ENCODE measurements around the gene MICAL2. TPM values are rescaled to one million over a fixed set of nuclear protein-coding genes. Genes with fewer than 3 reads are reported as not detected.
A peak's percentile ranks its signal among the peaks of the same experiment; 100 is the strongest.

Gene MICAL2
- total RNA-seq, 1 experiment from 2014 or later, result 42.4 TPM

DNA sequence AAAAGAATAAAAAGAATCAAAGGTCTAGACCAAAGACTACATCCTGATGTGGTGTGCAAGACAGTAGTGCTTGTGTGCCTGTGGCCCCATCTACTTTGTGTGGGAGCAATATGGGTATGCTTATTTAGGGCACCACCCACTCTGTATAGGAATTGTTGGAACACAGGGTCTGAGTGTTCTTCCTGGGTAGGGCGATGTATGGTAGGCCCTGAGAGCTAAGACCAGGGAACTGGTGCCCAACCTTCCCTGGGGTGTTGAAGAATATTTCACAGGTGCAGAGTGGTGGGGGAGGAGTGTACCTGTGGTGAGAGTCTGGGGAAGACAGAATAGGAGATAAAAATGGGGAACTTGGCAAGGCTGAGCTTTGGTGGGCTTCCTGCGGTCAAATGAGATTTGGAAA is 41.9 kb downstream of the MICAL2 start:
- H3K9me3 ChIP-seq, result no peaks in the 10 kb centered on the region
- no peak overlapping the region for H3K4me3 ChIP-seq
- H3K27me3 ChIP-seq, result no peaks in the 10 kb centered on the region
- no peak for DNase-seq
- H3K36me3 ChIP-seq, result peaks cover 29% of the 10 kb centered on the region

DNA sequence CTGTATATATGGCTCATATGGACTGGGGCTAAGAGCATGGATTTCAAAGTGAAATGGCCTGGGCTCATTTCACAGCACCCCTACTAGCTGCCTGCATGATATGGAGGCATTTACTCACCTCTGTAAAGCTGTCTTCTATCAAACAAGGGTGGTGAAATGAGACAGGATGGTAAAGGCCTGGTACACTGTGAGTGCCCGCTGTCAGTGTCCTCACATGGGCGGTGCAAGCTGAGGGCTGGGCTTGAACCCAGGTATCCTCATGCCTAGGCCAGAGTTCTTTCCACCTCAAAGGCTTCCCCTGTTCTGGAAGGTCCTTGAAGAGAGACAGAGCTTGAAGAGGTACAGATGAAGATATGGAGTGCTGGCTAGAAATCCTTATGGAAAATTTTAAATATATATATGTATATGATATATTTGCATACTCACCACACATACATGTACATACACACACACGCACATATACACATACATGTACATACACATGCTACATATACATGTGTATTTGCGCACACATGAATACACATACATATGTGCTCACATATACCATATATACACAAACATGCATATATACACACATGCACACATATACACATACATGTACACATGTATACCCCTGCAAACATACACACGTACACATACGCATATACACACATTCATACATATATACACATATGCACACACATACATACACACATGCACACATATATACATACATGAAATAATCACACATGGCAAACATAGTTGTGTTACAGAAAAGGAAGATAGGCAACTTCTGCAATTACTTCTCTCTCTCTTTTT is 44.7 kb downstream of the MICAL2 start:
- no peaks in the 10 kb centered on the region for H3K9me3 ChIP-seq
- H3K27me3 ChIP-seq, result no peaks in the 10 kb centered on the region
- H3K4me3 ChIP-seq, result no peak overlapping the region
- DNase-seq, result no peak
- peaks cover 27% of the 10 kb centered on the region for H3K36me3 ChIP-seq

DNA sequence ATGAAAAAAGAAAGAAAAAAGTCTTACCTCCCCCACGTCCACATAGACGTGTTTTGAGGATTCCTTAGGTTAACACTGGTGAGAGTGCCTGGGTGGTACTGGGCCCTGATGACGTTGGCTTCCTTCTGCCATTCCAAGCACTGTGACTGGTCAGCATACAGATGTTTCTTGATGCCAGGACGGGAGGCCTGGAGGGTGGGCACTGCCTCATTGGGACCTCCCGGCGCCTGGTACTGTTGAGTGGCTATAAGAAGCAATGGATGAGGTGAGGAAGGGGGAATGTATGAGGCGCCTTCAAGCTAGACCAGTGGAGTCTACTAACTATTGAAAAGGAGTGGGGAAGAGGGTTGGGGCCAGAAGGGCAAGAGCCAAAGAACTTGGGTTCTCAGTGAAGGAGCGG is 45.3 kb downstream of the MICAL2 start:
- Histone ChIP-seq H3K36me3 (peaks cover 27% of the 10 kb centered on the region), H3K9me3 (no peaks in the 10 kb centered on the region), H3K4me3 (no peak overlapping the region), H3K27me3 (no peaks in the 10 kb centered on the region)
- no peak for DNase-seq

DNA sequence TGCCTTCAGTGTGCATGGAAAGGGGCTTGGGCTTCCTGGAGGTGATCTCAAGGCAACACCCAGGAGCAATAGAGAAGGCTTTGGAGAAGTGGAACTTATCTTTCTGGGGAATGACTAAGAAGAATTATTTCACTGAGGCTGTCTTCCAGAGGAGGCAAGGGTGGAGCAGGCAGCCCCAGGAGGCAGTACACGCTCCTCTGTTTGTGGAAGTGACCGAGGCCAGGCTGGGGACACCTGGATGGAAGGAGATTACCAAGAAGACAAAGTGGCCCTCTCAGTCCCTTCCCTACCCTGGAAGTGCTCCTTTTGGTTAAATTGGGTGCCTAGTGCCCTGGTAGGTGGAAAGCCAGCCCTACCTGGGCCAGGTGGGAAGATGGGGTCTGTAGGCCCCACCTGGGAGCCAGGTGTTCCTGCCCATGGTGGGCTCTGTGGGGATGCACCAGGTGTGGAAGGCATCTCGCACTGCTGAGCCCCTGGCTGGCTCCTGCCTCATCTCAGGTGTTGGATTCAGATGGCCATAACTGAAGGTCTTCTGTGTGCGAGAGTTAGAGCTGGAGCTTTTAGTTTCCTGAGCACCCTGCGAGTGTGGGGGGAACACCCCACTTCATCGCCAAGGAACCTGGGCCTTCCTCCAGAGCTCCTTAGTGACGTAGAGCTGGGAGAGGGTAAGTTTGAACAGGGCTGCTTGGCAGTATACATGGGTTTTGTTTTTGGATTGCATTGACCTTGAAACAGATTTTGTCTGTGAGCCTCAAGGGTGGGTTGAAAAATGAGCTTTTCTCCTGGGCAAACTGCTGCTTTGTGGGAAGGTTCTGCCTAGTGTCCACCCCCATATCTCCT is 46.1 kb downstream of the MICAL2 start:
- H3K9me3 ChIP-seq, result no peaks in the 10 kb centered on the region
- no peak for DNase-seq
- no peak overlapping the region for H3K4me3 ChIP-seq
- no peaks in the 10 kb centered on the region for H3K27me3 ChIP-seq
- H3K36me3 ChIP-seq, result peaks cover 27% of the 10 kb centered on the region

DNA sequence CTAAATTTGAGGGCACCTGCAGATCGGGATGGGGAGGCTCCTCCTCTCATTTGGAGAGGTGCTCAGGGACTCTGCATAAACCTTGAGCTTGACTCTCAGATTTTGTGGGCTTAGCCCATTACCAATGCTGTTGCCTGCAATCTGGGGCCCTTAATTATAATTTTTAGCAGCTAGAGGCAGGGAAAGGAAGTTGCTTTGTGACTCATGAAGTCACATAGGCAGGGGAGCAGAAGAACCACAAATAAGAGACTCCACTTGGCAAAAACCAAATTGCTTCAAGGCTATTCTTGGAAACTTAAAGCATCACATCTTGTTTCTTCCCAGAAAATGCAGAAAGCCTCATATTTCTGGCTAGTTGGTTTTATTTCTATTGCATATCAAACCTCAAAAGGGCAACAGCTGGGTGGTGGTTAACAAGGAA is 46.9 kb downstream of the MICAL2 start:
- peaks cover 31% of the 10 kb centered on the region for H3K36me3 ChIP-seq
- no peaks in the 10 kb centered on the region for H3K9me3 ChIP-seq
- no peak overlapping the region for H3K4me3 ChIP-seq
- peak; percentile 34 for DNase-seq
- no peaks in the 10 kb centered on the region for H3K27me3 ChIP-seq

DNA sequence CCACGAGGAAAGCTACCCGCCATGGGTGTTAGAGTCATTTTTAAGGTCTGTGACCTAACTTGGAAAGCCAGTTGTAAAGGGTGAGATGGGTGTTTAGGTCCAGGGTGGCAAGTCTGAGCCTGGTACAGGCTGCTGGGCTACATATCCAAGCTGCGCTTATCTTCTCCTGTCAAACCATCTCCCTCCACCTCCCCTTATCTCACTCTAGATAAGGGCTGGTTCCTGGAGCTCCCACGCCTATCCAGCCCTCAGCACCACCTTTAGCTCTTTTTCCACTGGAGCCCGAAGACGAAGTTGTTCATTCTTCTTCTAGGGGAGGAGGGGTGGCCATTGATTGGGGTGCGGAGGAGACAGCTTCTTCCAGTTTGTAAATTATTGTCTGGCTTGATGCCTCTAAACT is 48.5 kb downstream of the MICAL2 start:
- Histone ChIP-seq H3K4me3 (no peak overlapping the region), H3K36me3 (peaks cover 38% of the 10 kb centered on the region), H3K27me3 (no peaks in the 10 kb centered on the region), H3K9me3 (no peaks in the 10 kb centered on the region)
- DNase-seq, result no peak

DNA sequence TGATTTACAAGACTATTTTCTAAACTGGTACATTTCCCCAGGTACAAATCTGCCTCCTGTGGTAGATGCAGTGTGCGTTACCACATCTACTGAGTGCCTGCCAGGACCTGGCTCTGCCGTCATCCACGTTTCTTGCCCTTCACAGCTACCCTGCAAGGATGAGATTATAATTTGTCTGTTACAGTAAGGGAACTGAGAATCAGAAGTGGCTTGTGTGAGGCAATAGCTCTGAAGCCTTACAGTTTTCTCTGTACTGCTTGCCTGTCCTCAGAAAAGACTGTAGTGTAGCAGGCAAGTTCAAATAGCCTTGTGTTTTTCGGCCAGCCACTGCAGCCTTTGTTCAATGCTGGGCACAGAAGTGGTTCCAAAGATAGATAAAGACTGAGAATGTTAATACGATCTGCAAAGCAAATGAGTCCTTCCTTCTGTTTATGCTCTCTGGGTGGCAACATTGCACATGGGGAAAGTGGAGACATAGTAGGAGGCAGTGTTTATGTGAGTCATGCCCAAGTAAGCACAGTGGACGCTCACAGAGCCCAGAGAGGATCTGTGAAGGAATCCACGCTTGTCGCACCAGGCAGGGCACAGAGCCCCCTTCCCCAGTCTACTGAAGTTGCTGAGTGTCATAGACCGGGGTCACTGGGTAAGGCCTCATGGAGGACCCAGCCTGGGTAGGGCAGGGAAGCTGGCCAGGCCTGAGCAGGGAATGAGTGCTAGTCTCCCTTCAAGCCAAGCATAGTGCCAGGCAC is 49.1 kb downstream of the MICAL2 start:
- peak; percentile 77 for DNase-seq
- Histone ChIP-seq H3K36me3 (peaks cover 40% of the 10 kb centered on the region), H3K4me3 (no peak overlapping the region)

DNA sequence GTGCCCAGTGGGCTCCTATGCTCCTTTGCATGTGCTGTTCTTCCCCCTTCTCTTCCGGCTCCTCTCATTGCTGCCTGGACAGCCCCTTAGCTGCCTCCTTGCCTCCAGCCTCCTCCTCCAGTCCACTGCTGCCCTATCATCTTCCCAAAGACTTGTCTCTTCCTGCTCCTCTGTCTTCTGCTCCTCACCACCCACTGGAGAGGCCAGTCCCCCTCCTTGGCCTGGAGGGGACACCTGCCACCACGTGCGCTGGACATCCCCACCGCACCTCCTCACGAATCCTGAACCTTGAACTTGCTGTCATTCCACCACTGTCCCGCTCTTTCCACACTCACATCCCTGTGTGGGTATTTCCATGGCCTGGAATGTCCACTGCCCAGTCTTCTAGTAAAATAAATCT is 49.8 kb downstream of the MICAL2 start:
- H3K27me3 ChIP-seq, result no peaks in the 10 kb centered on the region
- DNase-seq, result no peak
- H3K9me3 ChIP-seq, result no peaks in the 10 kb centered on the region
- peaks cover 37% of the 10 kb centered on the region for H3K36me3 ChIP-seq
- H3K4me3 ChIP-seq, result no peak overlapping the region

More for the DNA sequence above, 49.1 kb downstream of the MICAL2 start:
- no peaks in the 10 kb centered on the region for H3K27me3 ChIP-seq
- no peaks in the 10 kb centered on the region for H3K9me3 ChIP-seq

DNA sequence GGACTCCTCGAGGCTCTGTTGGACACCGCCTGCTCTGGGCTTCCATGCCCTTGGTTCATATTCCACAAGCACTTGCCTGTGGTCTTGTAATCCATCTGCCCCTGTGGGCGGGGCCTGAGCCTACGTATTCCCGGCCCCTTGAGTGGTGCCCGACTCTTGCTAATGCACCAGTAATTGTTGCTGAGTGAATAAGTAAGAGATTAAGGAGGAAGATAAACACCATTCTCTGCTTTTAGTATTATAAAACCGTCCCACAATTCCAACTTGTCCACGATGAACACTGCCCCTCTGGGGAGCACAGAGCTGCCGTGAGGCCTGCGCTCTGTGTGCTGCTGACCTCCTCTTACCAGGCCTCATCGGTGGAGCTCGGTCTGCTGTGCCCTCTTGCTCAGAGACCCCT is 50.3 kb downstream of the MICAL2 start:
- no peaks in the 10 kb centered on the region for H3K9me3 ChIP-seq
- no peaks in the 10 kb centered on the region for H3K27me3 ChIP-seq
- peaks cover 32% of the 10 kb centered on the region for H3K36me3 ChIP-seq
- no peak for DNase-seq
- H3K4me3 ChIP-seq, result no peak overlapping the region

DNA sequence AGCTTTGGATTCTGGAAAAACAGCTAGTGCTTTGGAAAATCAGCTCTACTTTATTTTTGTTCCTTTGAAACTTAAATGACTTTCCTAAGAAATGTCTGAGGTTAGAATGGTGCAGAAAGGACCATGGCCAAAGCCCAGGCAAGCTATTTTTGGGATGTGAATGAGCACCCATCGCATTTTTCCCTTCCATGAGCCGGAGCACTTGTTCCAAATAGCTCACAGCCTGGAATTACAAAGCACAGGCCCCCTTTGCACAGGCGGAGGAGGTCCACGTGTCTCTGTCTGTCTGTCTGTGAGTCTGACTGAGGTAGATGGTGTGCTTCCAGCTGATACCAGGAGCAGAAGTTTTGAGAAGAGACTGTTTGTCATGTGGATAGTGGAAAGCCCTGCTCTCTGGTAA is 50.7 kb downstream of the MICAL2 start:
- no peak for DNase-seq
- Histone ChIP-seq H3K36me3 (peaks cover 31% of the 10 kb centered on the region), H3K9me3 (no peaks in the 10 kb centered on the region), H3K27me3 (no peaks in the 10 kb centered on the region), H3K4me3 (no peak overlapping the region)

DNA sequence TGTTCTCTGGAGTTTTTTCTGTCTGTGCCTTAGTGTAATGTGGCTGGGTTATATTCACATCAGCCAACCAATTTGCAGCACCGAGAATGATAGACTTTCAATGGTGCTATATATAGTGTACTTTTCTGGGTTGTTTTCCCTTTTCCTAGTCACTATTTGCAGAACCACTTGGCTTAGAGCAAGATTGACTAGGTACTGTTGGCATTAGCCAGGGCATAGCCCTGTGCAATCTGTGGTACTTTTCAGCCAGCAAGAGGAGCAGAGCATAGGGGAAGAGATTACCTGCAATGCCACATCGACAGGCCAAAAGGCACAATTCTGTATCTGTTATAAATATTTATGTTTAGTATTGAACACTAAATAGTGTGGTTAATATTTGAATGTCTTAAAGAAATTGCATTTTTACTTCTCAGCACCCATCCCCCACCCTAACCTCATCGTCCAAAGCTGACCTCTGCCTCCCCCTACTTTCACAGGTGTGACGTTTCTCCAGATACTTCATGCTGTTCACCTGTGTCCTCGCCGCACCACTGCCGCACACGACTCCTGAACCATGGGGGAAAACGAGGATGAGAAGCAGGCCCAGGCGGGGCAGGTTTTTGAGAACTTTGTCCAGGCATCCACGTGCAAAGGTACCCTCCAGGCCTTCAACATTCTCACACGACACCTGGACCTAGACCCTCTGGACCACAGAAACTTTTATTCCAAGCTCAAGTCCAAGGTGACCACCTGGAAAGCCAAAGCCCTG is 51.4 kb downstream of the MICAL2 start:
- Histone ChIP-seq H3K4me3 (no peak overlapping the region), H3K36me3 (peaks cover 36% of the 10 kb centered on the region), H3K27me3 (no peaks in the 10 kb centered on the region), H3K9me3 (no peaks in the 10 kb centered on the region)
- no peak for DNase-seq

DNA sequence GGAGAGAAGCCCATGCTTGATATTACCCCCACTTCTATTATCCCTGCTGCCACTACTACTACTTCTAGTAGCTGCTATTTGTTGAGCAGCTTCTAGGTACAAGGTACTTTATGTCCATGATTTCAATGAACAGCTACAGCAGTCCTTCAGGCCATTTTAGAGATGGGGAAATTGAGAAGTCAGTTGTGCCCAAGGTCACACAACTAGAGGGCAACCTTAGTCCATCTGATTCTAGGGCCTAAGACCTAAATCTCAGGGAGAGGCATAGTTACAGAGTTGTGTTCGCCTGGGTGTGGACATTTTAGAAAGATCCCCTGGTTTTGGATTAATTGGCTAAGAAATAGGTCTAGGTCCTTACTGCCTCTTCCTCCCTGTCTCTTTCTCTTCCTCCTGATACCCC is 52.3 kb downstream of the MICAL2 start:
- H3K9me3 ChIP-seq, result no peaks in the 10 kb centered on the region
- peaks cover 39% of the 10 kb centered on the region for H3K36me3 ChIP-seq
- H3K4me3 ChIP-seq, result no peak overlapping the region
- H3K27me3 ChIP-seq, result no peaks in the 10 kb centered on the region
- no peak for DNase-seq

DNA sequence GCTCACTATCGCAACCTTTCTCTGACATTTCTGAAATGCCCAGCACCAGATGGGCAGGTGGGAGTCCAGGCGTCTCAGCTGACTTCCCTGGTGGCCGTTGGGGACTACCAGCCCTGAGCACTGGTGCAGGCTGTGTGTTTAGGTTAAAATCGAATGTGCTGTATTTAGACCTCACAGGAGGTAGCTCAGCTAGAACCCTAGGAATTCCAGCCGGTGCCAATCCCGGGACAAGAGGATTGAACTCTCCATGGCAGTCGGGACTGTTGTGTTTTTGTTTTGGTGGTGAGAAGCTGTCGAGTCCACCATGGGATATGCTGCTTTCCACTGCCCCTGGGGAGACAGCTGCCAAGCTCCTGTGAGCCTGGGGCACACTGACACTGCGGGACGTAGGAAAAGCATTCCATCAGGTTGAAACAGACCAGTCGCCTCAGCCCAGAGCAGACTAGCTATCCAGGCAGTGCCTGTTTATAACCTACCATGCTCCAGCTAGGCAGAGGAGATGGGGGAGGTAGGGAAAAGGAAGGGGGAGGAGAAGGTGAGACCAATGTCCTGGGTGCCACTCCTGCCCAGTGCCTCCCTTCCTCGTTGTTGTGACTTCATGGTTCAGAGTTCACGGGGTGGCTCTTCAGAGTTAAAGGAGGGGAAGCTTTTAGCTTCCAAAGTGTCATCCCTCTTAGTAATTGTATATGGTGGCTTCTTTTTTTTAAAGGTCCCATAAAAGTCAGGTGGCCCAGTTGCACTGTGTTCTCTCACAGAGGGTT is 53.0 kb downstream of the MICAL2 start:
- Histone ChIP-seq H3K27me3 (no peaks in the 10 kb centered on the region), H3K36me3 (peaks cover 46% of the 10 kb centered on the region), H3K4me3 (no peak overlapping the region), H3K9me3 (no peaks in the 10 kb centered on the region)
- peak; percentile 55 for DNase-seq

DNA sequence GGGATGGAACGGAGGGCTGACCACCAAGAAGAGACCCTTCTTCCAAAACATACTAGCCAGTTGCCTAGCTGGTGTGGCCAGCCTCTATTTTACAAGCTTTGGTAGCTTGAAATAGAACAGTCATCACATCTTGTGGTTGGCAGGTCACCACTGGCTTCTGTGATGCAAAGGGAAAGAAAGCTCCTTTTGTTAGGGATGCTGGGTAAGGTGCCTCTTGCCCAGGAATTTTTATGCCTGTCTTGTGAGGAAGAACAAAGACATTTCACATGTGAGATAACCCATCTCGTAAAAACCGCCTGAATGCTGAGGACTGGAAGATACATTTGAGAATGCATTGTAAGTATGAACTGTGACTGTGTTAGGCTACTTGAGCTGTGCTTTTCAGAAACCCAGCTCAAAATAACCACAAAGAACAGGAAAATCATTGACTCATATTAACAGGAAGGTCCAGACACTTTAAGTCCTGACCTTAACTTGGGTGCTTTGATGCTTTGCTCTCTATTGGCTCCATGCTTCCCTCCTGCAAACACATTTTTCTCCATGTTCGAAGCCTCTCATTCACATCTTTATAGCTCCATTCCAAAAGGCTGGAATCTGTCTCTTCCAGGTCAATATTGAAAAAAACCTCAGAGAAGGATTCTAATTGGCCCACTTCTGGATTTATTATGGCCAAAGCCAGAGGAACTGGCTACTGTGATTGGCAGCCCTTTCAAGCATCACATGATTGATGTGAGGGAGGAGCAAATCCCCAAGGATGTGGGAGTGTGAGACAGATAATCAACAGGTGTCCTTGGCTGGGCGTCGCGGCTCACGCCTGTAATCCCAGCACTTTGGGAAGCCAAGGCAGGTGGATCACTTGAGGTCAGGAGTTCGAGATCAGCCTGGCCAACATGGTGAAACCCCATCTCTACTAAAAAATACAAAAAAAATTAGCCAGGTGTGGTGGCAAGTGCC is 53.9 kb downstream of the MICAL2 start:
- DNase-seq, result no peak
- Histone ChIP-seq H3K4me3 (no peak overlapping the region), H3K27me3 (no peaks in the 10 kb centered on the region), H3K9me3 (no peaks in the 10 kb centered on the region), H3K36me3 (peaks cover 46% of the 10 kb centered on the region)
